ENCODE data around the gene GUCY2C.

GUCY2C gene

GRCh38 chr12:14695715-14696141 lies 671 bp downstream of the GUCY2C start:
- TF ChIP-seq MAX (IDR thresholded peaks at IDR 0.05) (no peak), EGR1 (IDR thresholded peaks at IDR 0.05) (no peak), TEAD4 (IDR thresholded peaks at IDR 0.05) (no peak), RAD21 (IDR thresholded peaks at IDR 0.05; ENCODE audit: low read depth) (no peak), ZBTB7A (IDR thresholded peaks at IDR 0.05; ENCODE audit: low read depth) (no peak), EP300 (IDR thresholded peaks at IDR 0.05; ENCODE audit: borderline replicate concordance) (no peak), FOXM1 (IDR thresholded peaks at IDR 0.05; ENCODE audit: borderline replicate concordance, low read depth) (no peak), NFIC (IDR thresholded peaks at IDR 0.05) (no peak), CEBPB (IDR thresholded peaks at IDR 0.05) (no peak)

GRCh38 chr12:14694970-14695369 lies 1.4 kb downstream of the GUCY2C start:
- TF ChIP-seq USF1 (IDR thresholded peaks at IDR 0.05) (no peak), EP300 (IDR thresholded peaks at IDR 0.05; ENCODE audit: borderline replicate concordance) (no peak), TEAD4 (IDR thresholded peaks at IDR 0.05) (no peak), MAX (IDR thresholded peaks at IDR 0.05) (no peak), YY1 (IDR thresholded peaks at IDR 0.05; ENCODE audit: low read depth) (no peak), RAD21 (IDR thresholded peaks at IDR 0.05; ENCODE audit: low read depth) (no peak), TAF1 (IDR thresholded peaks at IDR 0.05; ENCODE audit: low read depth) (no peak), EGR1 (IDR thresholded peaks at IDR 0.05) (no peak), CREB1 (IDR thresholded peaks at IDR 0.05; ENCODE audit: low read depth) (no peak), TCF12 (IDR thresholded peaks at IDR 0.05; ENCODE audit: low read depth) (no peak), ZBTB7A (IDR thresholded peaks at IDR 0.05; ENCODE audit: low read depth) (no peak), NFIC (IDR thresholded peaks at IDR 0.05) (no peak), REST (IDR thresholded peaks at IDR 0.05; ENCODE audit: low read depth) (no peak), FOXM1 (IDR thresholded peaks at IDR 0.05; ENCODE audit: borderline replicate concordance, low read depth) (no peak), CEBPB (IDR thresholded peaks at IDR 0.05) (no peak)

GRCh38 chr12:14694145-14694714 lies 2.2 kb downstream of the GUCY2C start:
- no peak for TF ChIP-seq EP300 (IDR thresholded peaks at IDR 0.05; ENCODE audit: borderline replicate concordance)
- TF ChIP-seq RAD21 (IDR thresholded peaks at IDR 0.05; ENCODE audit: low read depth): no peak
- TF ChIP-seq FOXM1 (IDR thresholded peaks at IDR 0.05; ENCODE audit: borderline replicate concordance, low read depth): no peak
- no peak for TF ChIP-seq TEAD4 (IDR thresholded peaks at IDR 0.05)
- TF ChIP-seq TCF12 (IDR thresholded peaks at IDR 0.05; ENCODE audit: low read depth): no peak
- no peak for TF ChIP-seq TAF1 (IDR thresholded peaks at IDR 0.05; ENCODE audit: low read depth)
- no peak for TF ChIP-seq CEBPB (IDR thresholded peaks at IDR 0.05)
- TF ChIP-seq CREB1 (IDR thresholded peaks at IDR 0.05; ENCODE audit: low read depth): no peak
- TF ChIP-seq MAX (IDR thresholded peaks at IDR 0.05): no peak
- TF ChIP-seq REST (IDR thresholded peaks at IDR 0.05; ENCODE audit: low read depth): no peak

- TF ChIP-seq NFIC (IDR thresholded peaks at IDR 0.05) (no peak), CREB1 (IDR thresholded peaks at IDR 0.05; ENCODE audit: low read depth) (no peak), RAD21 (IDR thresholded peaks at IDR 0.05; ENCODE audit: low read depth) (no peak), TAF1 (IDR thresholded peaks at IDR 0.05; ENCODE audit: low read depth) (no peak), EGR1 (IDR thresholded peaks at IDR 0.05) (no peak), CEBPB (IDR thresholded peaks at IDR 0.05) (no peak), YY1 (IDR thresholded peaks at IDR 0.05; ENCODE audit: low read depth) (no peak), FOXM1 (IDR thresholded peaks at IDR 0.05; ENCODE audit: borderline replicate concordance, low read depth) (no peak), EP300 (IDR thresholded peaks at IDR 0.05; ENCODE audit: borderline replicate concordance) (no peak), ZBTB7A (IDR thresholded peaks at IDR 0.05; ENCODE audit: low read depth) (no peak), TEAD4 (IDR thresholded peaks at IDR 0.05) (no peak), USF1 (IDR thresholded peaks at IDR 0.05) (no peak), REST (IDR thresholded peaks at IDR 0.05; ENCODE audit: low read depth) (no peak), TCF12 (IDR thresholded peaks at IDR 0.05; ENCODE audit: low read depth) (no peak), MAX (IDR thresholded peaks at IDR 0.05) (no peak)
Measured at GRCh38 chr12:14693116-14693515, 3.3 kb downstream of the GUCY2C start.

Measured in Ishikawa (cell line).